GM18951 (cell line): ENCODE data around the gene FAM174C.

Experiments used
- POLR2A ChIP-seq: IDR thresholded peaks from 4 replicates; pipeline ENCODE4 v1.6.1; 2011; ENCODE audit warnings: mild to moderate bottlenecking; ENCODE audit not compliant: insufficient read length, insufficient read depth; ENCODE audit errors: extremely low read depth
- in situ Hi-C: fragments of 300-500 bp; cut with MboI; formaldehyde crosslinking; loops from one replicate; pipeline ENCODE4 v1.12.0; 2022; ENCODE audit warnings: low sequenced_read_pairs, mixed read lengths, inconsistent platforms; ENCODE audit not compliant: unreplicated experiment

The FAM174C gene

DNA sequence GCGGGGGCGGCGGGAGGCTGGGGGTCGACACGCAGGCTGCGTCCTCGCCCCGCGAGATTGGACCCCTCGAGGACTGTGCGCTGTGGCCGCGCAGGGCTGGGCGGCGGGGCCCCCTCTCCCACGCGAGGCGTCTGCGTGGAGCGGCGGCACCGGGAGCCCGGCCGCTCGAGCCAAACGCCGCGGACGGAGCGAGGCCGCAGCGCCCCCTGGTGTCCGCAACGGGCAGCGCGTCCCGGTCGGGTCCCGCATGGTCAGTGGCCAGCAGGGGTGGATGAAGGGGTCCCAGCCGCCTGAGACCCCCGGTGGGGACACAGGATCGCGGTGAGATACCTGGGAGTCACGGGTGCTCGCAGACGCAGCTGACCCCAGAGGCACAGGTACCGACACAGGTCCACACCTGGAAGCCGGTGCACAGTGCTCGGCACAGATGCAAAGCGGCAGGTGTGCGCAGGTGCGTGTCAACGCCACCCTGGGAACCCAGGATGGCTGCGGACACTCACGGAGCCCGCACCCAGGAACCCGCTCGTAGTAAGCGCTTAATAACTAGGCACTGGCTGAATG lies 8.3 kb upstream of the FAM174C start:
- in situ Hi-C loops: no loop called here
- TF ChIP-seq POLR2A: no peak

DNA sequence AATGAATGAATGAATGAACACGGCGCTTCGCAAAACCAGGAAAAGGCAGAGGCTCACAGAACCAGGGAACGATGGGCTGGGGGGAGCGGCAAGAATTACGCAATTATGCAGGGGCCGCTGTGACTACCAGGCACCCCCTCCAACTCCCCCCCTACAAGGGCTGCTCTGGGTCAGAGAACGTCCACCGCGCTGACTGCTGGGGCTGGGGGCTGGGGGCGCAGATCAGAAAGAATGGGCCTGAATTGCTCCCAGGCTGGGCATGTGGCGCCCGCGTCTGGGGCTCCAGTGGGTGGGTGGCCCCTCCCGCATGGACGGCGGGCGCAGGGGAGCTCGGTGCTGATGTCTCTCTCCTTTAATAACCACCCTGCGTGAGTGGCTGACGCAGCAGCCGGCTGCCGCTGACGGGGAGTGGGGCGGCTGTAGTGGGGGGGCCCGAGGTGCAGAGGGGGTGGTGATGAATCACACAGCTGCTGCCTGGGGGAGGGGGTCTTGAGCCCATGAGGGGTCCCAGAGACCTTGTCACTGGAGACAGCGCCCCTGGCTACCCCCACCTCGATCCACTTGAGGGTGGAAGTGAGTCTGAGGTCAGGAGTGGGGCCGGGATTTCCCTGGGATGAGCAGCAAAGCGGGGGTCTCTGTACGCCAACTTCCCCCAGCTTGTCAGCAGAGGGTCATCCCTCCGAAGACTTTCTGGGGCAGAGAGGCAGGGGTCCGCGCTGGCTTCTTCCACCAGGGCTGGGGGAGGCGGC lies 7.7 kb upstream of the FAM174C start:
- in situ Hi-C loops: no loop called here
- TF ChIP-seq POLR2A: no peak

DNA sequence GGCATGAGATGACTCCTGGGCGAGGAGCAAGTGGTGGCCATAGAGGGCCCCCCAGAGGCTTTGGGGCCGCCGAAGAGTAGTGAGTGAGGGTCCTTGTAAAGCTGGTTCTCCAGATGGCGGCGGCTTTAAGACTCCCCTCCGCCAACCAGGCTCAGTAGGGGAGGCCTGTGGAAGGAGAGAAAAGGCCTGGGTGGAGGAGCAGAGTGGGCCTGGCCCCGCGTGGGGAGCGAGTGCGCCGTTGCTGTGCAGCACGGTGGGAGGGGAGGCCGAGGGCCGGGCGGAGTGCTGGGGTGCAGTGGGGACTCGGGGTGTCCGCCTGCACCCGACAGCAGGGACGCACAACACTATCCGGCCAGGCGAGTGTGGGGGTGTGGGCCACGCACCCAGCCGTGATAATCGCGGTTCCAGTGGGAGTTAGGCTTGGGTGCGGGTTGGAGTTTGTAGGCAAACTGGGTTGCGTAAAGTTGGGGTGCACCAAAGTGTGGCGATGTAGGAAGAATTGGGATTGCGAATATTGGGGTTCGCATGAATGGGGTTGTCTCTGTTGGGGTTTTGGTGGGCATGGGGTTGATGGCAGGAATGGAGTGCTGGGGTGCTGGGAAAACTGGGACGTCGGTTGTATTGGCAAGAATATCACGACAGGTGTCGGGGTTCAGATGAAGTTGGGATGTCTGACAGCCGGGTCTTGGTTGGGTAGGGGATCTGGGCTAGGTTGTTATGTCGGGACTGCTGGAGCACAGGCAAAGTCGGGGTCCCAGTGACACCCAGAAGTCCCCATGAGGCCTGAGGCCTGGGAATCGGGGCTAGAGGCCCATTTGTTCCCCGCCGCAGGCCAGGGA lies 6.9 kb upstream of the FAM174C start:
- TF ChIP-seq POLR2A: no peak
- in situ Hi-C loops: no loop called here

DNA sequence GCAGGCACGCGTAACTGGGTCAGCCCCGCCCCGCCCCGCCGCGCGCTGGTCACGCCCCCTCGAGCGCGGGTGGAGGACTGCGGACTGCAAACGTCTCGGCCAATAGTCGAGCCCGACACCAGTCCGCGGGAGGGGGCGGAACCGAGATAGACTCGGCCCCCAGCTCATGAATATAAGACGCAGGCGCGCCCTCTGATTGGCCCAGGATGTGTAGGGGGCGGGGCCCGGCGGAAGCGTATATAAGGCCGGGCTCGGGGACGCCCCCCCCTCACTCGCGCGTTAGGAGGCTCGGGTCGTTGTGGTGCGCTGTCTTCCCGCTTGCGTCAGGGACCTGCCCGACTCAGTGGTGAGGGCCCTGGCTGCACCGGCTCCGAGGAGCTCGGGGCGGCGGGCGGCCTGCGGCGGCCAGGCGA lies 6.3 kb upstream of the FAM174C start, which contains the start of gene CIRBP:
TSS of gene CIRBP (plus strand) at position 268 of the 413 bp plus-strand sequence. CDS start 1,602 bp downstream, outside the sequence.
- peak; percentile 100 for TF ChIP-seq POLR2A
- in situ Hi-C loops: no loop called here

DNA sequence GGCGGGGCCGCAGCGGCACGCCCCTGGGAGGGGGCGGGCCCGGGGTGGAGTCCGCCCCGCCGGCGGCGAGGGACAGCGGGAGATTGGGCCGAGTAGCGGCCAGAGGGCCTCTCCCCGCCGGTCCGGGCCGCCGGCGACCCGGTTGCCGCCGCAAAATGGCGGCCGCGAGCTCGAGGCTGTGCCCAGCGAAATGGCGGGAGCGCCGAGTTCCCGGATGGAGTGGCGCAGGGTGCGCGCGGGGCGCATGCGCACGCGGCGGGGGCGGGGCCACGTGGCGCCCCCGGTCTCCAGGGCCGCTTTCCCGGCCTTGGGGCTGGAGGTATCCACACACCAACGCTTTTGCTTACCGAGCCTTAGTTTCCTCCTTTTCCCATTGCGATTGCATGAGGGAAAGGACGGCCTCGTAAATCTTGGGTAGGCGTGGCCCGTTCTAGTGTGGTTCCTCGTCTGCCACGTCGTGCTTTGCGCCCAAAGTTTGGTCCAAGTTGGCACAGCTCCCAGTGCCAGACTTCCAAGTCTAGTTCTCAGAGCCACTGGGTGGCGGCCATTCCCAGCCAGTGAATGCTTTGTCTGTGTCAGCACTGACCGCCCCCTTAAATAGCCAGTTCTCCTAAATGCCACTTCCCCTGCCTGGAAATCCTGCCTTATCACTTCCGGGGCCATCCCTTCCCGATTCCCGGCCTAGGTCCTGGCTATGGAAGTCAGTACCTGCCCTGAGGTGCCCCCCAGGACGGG lies 5.7 kb upstream of the FAM174C start:
- in situ Hi-C loops: no loop called here
- TF ChIP-seq POLR2A: peak; percentile 63

DNA sequence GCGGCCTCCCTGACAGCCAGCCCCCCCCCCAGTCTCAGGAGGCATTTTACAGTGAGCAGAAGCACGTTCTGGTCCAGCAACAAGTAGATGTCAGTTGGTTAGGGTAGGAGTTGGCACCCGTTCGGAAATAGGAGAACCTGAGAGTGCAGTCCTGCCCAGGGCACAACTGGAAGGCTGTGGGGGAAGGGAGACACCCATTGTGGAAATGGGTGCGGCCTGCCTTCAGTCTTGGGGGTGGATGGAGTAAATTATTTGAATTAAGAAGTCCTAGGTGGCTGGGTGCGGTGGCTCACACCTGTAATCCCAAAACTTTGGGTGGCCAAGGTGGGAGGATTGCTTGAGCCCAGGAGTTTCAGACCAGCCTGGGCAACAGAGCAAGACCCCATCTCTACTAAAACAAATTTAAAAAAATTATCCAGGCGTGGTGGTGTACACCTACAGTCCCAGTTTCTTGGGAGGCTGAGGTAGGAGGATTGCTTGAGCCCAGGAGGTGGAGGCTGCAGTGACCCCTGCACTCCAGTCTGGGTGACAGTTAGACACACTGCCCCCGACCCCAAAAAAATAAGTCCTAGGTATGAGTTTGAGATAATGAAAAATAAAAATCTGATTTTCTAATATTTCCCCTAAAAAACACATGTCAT lies 5.0 kb upstream of the FAM174C start:
- in situ Hi-C loops: no loop called here
- no peak for TF ChIP-seq POLR2A

DNA sequence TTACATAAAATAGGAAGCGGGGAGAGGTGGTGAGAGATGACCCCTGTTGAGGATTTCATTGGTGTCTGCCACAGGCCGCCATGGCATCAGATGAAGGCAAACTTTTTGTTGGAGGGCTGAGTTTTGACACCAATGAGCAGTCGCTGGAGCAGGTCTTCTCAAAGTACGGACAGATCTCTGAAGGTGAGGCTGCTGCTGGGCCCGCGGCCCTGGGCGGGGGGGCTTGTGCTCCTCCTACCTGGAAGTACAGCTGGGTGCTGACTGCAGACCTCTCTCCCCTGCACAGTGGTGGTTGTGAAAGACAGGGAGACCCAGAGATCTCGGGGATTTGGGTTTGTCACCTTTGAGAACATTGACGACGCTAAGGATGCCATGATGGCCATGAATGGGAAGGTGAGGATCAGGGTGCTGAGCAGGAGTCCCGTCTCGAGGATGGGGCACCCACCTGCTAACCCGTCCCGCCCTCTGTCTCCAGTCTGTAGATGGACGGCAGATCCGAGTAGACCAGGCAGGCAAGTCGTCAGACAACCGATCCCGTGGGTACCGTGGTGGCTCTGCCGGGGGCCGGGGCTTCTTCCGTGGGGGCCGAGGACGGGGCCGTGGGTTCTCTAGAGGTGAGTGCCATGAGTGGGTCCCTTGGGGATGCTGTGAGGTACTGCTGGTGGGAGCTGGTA lies 4.3 kb upstream of the FAM174C start:
- in situ Hi-C loops: no loop called here
- TF ChIP-seq POLR2A: peak; percentile 38

DNA sequence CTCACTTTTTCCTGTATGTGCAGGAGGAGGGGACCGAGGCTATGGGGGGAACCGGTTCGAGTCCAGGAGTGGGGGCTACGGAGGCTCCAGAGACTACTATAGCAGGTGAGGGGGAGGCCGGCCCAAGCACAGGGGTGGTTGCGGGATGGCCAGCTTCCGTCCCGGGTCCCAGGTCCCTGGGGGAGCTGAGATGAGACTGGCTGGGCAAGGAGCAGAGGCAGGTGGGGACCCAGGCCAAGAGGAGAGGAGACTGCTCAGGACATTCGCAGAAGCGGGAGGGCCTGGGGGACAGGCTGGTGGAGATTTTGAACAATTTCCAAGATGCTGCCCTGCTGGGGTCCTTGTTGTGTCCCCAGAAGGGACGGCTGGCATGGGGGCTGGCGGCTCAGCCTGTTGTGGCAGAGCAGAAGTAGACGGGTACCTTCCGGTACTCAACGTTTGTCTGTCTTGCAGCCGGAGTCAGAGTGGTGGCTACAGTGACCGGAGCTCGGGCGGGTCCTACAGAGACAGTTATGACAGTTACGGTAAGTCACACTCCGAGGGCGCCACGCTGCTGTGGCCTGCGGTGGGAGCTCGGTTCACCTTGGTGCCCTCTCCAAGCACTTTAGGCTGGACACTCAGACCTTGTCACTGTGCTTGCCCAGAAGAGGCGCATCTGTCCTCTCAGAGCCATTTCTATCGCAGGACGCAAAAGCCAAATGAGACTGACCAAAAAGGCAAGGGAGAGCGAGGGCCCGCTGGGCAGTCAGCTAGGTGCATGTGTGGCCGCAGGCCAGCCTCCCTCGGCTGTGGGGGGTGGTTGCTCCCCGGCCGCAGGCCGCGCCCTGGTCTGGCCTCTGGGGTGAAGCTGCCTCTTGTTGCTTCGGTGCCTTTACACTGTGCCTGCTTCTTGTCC lies 3.6 kb upstream of the FAM174C start:
- in situ Hi-C loops: no loop called here
- no peak for TF ChIP-seq POLR2A

DNA sequence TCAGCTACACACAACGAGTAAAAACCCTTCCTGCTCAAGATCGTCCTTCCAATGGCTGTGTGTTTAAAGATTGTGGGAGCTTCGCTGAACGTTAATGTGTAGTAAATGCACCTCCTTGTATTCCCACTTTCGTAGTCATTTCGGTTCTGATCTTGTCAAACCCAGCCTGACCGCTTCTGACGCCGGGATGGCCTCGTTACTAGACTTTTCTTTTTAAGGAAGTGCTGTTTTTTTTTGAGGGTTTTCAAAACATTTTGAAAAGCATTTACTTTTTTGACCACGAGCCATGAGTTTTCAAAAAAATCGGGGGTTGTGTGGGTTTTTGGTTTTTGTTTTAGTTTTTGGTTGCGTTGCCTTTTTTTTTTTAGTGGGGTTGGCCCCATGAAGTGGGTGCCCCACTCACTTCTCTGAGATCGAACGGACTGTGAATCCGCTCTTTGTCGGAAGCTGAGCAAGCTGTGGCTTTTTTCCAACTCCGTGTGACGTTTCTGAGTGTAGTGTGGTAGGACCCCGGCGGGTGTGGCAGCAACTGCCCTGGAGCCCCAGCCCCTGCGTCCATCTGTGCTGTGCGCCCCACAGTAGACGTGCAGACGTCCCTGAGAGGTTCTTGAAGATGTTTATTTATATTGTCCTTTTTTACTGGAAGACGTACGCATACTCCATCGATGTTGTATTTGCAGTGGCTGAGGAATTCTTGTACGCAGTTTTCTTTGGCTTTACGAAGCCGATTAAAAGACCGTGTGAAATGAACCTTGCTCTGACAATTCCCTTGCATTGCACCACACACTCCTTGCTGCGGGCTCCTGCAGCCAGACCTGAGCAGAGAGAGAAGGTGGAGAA lies 2.7 kb upstream of the FAM174C start:
- in situ Hi-C loops: no loop called here
- no peak for TF ChIP-seq POLR2A

DNA sequence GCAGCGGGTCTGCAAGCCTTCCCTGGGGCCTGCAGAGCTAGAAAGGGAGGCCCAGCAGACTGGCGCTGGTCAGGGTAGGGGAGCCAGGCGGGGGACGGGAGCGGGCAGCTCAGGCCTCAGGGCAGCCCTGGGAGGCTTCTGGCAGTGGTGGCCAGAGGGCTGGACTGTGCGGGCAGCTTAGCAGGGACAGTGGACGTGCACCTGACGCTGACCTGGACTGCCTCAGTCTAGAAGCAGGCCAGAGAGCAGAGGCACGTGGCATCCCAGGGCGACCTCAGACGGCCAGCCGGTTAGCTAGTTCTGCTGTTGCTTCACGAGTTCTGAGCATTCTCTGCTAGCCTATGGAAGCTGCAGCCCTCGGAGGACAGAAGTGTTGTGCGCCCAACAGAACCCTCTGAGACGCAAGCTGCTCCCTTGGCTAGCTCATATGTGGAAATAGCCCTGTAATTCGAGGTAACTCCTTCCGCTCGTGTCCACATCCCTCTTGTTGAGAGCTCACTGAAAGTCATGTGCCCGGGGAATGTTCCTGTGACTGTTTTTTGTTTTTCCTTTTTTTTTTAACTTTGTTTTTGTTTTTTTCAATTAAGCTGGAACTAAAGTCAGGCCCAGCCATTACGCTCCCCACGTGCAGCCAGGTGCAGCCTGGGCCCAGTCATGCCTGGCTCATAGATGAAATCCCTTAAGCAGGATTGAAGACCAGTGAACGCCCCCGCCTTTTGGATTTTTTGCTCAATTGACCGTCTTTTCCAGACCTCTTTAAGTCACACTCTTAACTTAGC lies 1.9 kb upstream of the FAM174C start:
- in situ Hi-C loops: no loop called here
- TF ChIP-seq POLR2A: peak; percentile 21
